HepG2 (cell line): ENCODE results near the gene NKX2-3. TPM values are rescaled to one million over a fixed set of nuclear protein-coding genes. Genes with fewer than 3 reads are reported as not detected.

ENCODE experiments used
- CBX2 ChIP-seq, 2 experiments: fragments of 200-600 bp in 1 of 2; sonication (generic); formaldehyde crosslinking in 1 of 2; IDR thresholded peaks; 2 replicates each; pipeline versions ENCODE4 v1.7.0 to v1.8.1; 2018 to 2022; ENCODE audit warnings: low read depth in 2 of 2, low read length in 1 of 2, mild to moderate bottlenecking in 1 of 2, missing genetic modification reagents in 1 of 2
- DZIP1 ChIP-seq: sonication (generic); formaldehyde crosslinking; IDR thresholded peaks from 2 replicates; pipeline ENCODE4 v1.5.0; 2020; ENCODE audit warnings: mild to moderate bottlenecking, missing genetic modification reagents
- FOXO4 ChIP-seq: sonication (generic); formaldehyde crosslinking; conservative IDR thresholded peaks from 2 replicates; pipeline ENCODE4 v1.8.1; 2023; ENCODE audit warnings: missing genetic modification reagents
- MXD3 ChIP-seq: IDR thresholded peaks from 2 replicates; pipeline ENCODE4 v1.6.1; 2016; ENCODE audit warnings: mild to moderate bottlenecking, missing biosample characterization, missing genetic modification reagents
- PRDM10 ChIP-seq: sonication (generic); formaldehyde crosslinking; IDR thresholded peaks from 2 replicates; pipeline ENCODE4 v1.4.0; 2020; ENCODE audit warnings: low read depth, missing genetic modification reagents
- ZGPAT ChIP-seq: IDR thresholded peaks from 2 replicates; pipeline ENCODE4 v1.6.1; 2016; ENCODE audit warnings: mild to moderate bottlenecking
- ZNF280D ChIP-seq: sonication (generic); formaldehyde crosslinking; IDR thresholded peaks from 2 replicates; pipeline ENCODE4 v1.5.1; 2020; ENCODE audit warnings: mild to moderate bottlenecking, missing genetic modification reagents
- ZNF703 ChIP-seq: sonication (generic); formaldehyde crosslinking; IDR thresholded peaks from 2 replicates; pipeline ENCODE4 v1.5.1; 2020; ENCODE audit warnings: missing genetic modification reagents, mild to moderate bottlenecking, moderate library complexity, borderline replicate concordance
- ZNF770 ChIP-seq: sonication (generic); formaldehyde crosslinking; IDR thresholded peaks from 2 replicates; pipeline ENCODE4 v1.5.0; 2020; ENCODE audit warnings: mild to moderate bottlenecking, missing genetic modification reagents
- ZNF772 ChIP-seq: sonication (generic); formaldehyde crosslinking; IDR thresholded peaks from 2 replicates; pipeline ENCODE4 v1.5.0; 2020; ENCODE audit warnings: mild to moderate bottlenecking, missing genetic modification reagents
- polyA plus RNA-seq, 8 experiments: library from polyadenylated mRNA; depleted of rRNA in 3 of 8; stranded (reverse) in 7 of 8; unstranded in 1 of 8; fragments of >200 nt; fragmentation: Illumina TruSeq in 4 of 8; extraction: Trizol in 4 of 8; gene quantifications; 2 replicates each; pipeline versions ENCODE4 v1.2.1 to v1.2.3, GENCODE V29; 2011 to 2016; ENCODE audit warnings: low read depth in 4 of 8, missing spikeins in 1 of 8, mixed read lengths in 1 of 8; ENCODE audit not compliant: insufficient read depth in 1 of 8
- total RNA-seq, 5 experiments: library from RNA; depleted of rRNA; stranded (reverse); fragments of >200 nt; fragmentation: Illumina TruSeq; extraction: Trizol; gene quantifications; 2 replicates each; pipeline ENCODE4 v1.2.3, GENCODE V29; 2016; ENCODE audit warnings: low read depth in 1 of 5

The NKX2-3 gene
- total and polyA plus RNA-seq, 2 of the 13 experiments (the other 11 are each of a cell fraction or from before 2014, with no cell fraction given) = not detected

- TF ChIP-seq DZIP1 (CRISPR knock-in tag) = 0 out of 2 replicates have a peak, but pooled peaks have one; percentile 26
- TF ChIP-seq MXD3 = 0 out of 2 replicates have a peak, but pooled peaks have one; percentile 10
- TF ChIP-seq ZNF703 (CRISPR knock-in tag) = 0 out of 2 replicates have a peak, but pooled peaks have one; percentile 36
- TF ChIP-seq CBX2 (IDR thresholded peaks at IDR 0.05; ENCODE audit: low read depth, low read length) = 0 out of 2 replicates have a peak, but pooled peaks have one; percentile 21
- TF ChIP-seq CBX2 (CRISPR knock-in tag; IDR thresholded peaks at IDR 0.05; ENCODE audit: low read depth) = no peak; the same call in 1 of the 2 replicates
- peak; percentile 33; the same call in 1 of the 2 replicates for TF ChIP-seq ZNF772 (CRISPR knock-in tag)
- TF ChIP-seq FOXO4 (CRISPR knock-in tag) = 0 out of 2 replicates have a peak, but pooled peaks have one; percentile 24
- TF ChIP-seq ZNF280D (CRISPR knock-in tag) = 0 out of 2 replicates have a peak, but pooled peaks have one; percentile 14
- 0 out of 2 replicates have a peak, but pooled peaks have one; percentile 28 for TF ChIP-seq PRDM10 (CRISPR knock-in tag)
- TF ChIP-seq ZGPAT (CRISPR knock-in tag) = no peak
- 0 out of 2 replicates have a peak, but pooled peaks have one; percentile 9 for TF ChIP-seq ZNF770 (CRISPR knock-in tag)
Measured at GRCh38 chr10:99521765-99522469, 10.8 kb upstream of the NKX2-3 start (continued).
